NCI-H82 treated with DMSO at 0.1 percent for 48 hours (cell line): ENCODE measurements around the gene C10orf62.
"Not testable (repeated sequence)": the region's sequence is repeated elsewhere in the genome, so short reads cannot be mapped to it uniquely, and the experiment has no call there.

Source experiments
- DNase-seq: peaks from one replicate; lab custom pipeline; 2025; ENCODE audit not compliant: unreplicated experiment; lab: John Stamatoyannopoulos, UW

Gene C10orf62

DNA sequence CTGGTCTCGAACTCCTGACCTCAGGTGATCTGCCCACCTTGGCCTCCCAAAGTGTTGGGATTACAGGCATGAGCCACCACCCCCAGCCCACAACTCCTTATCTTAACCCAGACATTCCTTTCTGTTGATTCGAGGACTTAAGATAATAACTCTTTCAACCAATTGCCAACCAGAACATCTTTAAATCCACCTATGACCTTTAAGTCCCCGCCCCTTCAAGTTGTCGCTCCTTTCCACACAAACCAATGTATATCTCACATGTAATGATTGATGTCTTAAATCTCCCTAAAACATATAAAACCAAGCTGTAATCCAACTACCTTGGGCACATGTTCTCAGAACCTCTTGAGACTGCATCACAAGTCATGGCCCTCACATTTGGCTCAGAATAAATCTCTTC, 24.7 kb upstream of the C10orf62 start:
- DNase-seq, result no peak

DNA sequence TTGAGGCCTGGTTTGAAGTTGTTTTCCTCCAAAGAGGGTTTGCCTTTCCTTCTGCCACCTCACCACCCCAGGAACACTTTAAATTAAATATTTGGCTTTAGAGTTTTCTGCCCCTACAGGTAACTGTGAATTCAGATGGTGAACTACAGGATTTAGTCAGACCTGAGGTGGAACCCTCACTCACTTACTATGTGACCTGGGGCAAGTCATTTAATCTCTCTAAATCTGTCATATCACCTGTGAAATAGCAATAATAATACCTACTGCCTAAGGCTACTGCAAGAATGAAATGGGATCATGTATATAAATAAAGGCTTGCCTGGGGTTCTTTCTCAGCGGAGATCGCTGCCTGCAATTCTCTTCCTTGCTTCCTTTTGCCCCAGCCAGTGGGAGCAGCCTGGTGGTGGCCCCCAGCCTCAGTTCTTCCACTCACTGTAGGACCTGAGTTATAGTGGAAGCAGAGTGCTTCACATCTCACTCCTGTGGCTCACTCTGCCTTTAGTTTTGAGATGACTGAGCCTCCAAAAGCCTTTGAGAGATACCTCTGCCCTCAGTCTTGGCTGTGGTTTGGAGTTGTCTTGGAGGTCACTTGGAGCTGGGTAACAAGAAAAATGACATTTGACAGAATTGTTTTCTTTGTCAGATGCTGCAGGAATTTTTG, 23.1 kb upstream of the C10orf62 start:
- DNase-seq, result no peak

DNA sequence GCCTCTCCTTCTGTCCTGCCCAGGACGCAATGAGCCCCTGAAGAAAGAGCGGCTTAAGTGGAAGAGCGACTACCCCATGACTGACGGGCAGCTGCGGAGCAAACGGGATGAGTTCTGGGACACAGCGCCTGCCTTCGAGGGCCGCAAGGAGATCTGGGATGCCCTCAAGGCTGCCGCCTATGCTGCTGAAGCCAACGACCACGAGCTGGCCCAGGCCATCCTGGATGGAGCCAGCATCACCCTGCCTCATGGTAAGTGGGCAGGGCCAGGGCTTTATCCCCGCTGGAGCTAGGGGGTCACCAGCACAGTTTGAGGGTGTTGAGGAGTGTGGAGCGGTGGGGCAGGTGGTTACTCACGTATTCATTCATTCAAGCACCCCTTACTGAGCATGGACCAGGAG, 21.6 kb upstream of the C10orf62 start:
- no peak for DNase-seq

DNA sequence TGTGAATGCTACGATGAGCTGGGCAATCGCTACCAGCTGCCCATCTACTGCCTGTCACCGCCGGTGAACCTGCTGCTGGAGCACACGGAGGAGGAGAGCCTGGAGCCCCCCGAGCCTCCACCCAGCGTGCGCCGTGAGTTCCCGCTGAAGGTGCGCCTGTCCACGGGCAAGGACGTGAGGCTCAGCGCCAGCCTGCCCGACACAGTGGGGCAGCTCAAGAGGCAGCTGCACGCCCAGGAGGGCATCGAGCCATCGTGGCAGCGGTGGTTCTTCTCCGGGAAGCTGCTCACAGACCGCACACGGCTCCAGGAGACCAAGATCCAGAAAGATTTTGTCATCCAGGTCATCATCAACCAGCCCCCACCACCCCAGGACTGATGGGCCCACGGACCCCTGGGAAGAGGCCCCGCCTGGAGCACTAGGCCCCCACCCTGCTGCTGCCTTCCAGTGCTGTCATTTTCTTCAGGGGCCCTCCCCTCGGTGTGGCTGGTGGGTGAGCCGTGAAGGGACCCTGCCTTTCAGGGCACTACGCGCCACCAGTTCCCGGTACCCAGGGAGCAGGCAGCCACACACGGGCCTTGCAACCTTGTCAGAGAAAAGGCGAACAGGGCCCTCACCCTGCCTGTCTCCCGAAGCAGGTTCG, 19.3 kb upstream of the C10orf62 start:
- no peak for DNase-seq

DNA sequence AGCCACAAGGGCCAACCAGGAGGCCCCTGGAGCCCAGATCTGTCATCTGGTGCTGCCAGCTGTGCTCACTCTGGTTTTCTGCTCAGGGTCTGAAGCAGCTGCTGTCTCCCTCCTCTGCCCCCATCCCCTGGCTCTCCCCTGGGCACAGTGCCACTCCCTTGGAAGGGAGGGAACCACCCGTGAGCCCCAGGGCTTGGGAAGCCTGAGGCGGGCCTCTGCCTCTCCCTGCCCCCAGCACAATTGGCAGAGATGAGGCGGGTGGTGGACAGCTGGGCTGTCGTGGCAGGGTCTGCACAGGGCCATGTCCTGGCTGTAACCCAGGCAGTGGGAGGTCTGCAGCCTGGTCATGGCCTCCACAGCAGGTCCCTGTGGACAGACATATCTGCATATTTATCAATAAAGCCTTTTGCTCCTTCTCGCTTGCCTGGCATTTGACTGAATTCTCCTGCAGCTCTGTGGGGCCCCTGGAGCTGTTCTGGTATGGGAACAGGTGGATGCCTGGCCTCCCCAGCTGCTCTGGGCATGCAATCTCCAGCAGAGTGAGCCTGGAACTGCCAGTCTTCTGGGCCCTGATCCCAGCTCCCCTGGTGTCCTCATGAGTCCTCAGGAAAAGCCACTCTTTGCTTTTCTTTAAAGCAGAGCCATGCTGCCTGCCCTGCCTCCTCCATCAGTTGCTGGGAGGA, 18.6 kb upstream of the C10orf62 start:
- no peak for DNase-seq

DNA sequence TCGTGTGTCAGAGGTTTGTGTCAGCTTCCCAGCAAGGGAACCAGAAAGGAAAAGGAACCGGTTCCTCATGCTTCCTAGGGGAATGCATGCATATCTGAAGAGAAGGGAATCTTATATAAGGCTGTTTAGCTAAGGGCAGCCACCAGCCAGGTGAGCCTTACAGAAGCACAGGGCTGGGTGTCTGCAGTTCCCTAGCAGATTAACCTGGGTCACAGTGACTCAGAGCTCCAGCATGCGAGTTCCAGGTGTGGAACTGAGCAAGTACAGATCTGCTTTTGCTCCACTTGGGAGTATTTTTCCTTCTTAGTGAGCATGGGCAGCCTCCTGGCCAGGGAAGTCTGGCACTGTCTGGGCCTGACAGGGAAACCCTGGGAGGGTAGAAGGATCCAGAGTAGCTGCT, 17.9 kb upstream of the C10orf62 start:
- DNase-seq, result no peak

DNA sequence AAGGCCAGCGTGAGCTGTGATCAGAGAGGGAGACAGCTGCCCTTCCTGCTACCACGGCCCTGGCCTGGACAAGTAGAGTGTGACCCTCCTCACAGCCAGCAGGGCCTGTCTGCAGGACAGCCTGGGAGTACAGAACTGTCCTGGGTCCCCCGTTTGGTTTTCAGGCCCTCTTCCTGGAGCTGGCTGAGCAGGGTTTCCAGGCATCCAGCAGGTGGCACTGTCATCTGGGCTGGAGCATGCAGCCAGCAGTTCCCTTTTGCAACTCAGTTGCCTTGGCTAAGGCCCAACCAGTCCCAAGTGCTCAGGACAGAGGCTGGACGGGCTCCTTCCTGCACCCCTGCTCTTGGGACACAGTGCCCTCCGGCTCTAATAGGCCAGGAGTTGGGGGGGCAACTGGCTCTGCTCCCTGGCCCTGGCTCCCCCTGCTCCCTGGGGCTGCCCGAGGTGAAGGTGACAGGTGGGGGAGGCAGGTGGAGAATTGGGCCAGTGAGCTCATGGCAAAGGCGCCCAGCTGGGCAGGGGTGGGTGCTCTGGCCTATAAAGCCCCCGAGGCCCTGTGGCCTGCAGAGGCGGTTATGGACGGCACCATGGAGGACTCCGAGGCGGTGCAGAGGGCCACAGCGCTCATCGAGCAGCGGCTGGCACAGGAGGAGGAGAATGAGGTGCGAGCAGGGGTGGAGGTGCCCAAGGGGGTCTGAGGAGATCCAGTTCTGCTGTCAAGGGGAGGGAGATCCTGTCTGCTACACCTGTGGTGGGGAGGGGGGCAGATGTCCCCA, 17.1 kb upstream of the C10orf62 start, which contains the start of gene ANKRD2:
Gene ANKRD2 (plus strand): TSS at position 566 of the 776 bp plus-strand sequence. CDS start 10 bp downstream, at position 576.
- DNase-seq, result no peak

DNA sequence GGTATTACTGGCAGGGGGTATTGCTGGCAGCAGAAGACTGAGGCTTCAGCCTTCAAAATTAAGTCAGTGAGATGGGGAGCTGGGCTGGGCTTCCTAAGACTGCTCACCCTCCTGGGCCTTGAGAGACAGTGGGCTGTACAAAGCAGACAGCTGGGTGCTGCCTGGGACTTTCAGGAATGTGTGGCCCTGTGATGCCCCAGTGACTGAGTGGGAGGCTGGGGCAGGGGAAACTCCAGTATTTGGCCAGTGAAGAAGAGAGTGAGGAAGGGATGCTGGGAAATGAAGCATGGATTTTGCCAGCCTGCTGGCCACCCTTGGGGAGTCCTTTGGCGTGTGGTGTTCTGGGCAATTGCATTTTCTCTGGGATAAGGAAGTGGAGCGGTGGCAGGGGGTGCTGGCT, 16.5 kb upstream of the C10orf62 start:
- no peak for DNase-seq

DNA sequence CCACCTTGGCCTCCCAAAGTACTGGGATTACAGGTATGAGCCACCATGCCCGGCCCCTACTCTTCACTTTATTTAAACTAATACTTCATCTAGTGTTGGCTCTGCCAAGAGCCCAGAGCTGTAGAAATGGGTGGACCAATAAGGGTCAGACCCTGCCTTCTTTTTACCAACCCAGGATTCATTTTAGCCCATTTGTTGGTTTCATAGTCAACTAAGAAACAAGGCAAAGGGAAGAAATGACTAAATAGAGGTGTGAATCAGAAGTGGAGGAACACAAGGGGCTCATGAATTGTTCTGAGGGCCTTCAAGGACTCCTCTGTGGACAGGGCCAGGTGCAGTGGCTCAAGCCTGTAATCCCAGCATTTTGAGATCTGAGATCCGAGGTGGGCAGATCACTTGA, 15.8 kb upstream of the C10orf62 start:
- no peak for DNase-seq

DNA sequence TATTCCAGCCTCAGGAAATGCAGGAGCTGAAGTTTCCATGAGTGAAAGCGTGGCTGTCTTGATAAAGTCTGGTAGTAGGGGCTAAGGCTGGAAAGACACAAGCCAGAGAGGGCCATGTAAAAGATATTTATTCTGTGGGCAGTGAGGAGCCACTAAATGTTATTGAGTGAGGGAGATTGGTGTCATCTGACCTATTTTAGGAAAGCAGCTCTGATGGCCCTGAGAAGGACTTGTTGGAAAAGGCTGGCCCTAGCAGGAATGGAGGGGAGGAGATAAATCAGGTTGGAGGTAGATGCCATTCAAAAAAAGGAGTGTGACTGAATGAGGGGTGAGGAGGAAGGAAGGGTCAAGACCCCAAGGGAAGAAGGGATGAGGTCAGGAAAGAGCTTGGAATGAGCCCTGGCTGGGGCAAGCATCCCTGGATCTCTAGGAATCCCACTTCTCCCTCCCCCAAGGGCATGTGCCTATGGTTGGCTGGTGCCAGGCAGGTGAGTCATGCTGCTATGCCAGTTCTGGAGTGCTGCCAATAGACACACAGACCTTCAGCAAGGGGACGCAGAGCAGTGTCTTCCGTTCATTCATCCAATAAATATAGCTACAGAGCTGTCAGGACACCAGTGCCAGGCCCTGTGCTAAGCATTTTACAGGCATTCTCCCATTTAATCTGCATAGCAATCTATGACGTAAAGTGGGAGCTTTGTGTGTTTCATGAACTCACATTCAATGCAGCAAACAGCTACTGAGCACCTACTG, 15.0 kb upstream of the C10orf62 start:
- DNase-seq, result no peak

DNA sequence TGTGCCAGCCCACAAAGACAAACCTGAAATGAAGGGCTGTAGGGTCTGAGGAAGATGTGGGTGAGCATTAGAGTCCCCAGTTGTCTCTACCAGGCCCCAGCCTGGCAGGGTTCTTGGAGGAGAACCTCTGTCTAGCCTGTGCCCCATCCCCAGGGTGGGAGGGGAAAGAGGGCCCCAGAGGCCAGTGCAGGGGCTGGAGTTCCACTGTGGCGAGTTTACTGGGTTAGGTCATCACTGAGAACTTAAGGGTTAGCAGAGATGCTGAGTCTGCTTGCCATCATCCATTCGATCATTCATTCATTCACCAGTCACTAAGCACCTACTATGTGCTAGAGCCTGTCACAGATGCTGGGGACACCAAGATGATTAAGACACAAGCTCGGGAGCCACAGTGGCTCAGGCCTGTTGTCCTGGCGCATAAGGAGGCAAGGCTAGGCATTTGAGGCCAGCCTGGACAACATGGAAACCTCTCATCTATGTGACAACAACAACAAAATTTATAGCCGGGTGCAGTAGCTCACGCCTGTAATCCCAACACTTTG, 14.3 kb upstream of the C10orf62 start:
- no peak for DNase-seq

DNA sequence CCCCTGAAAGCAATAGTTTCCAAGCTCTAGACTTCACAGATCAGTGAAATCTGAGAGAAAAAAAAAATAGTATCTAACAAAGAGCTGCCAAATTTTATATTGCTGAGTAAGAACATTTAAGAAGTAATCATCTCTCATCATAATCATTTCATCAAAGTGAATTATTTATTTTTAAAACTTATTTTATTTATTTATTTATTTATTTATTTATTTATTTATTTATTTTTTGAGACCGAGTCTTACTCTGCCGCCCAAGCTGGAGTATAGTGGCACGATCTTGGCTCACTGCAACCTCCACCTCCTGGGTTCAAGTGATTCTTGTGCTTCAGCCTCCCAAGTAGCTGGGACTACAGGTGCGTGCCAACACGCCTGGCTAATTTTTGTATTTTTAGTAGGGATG, 13.0 kb upstream of the C10orf62 start:
- not testable (repeated sequence) for DNase-seq

DNA sequence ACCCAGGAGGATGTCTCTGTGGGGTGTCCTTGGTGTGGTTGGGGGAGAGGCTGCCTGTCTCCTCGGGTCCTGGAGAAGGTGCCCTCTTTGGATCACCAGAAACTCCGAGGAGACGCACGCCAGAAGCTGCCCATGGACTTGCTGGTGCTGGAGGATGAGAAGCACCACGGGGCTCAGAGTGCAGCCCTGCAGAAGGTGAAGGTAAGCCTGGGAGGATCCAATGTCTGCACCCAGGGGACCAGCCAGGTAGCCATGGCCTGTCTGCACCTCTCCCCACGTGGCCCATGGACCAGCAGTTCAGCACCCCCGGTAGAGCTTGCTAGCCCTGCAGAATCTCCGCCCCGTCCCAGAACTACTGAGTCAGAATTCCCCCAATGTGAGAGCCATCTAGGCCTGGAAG, 11.8 kb upstream of the C10orf62 start:
- DNase-seq, result no peak

DNA sequence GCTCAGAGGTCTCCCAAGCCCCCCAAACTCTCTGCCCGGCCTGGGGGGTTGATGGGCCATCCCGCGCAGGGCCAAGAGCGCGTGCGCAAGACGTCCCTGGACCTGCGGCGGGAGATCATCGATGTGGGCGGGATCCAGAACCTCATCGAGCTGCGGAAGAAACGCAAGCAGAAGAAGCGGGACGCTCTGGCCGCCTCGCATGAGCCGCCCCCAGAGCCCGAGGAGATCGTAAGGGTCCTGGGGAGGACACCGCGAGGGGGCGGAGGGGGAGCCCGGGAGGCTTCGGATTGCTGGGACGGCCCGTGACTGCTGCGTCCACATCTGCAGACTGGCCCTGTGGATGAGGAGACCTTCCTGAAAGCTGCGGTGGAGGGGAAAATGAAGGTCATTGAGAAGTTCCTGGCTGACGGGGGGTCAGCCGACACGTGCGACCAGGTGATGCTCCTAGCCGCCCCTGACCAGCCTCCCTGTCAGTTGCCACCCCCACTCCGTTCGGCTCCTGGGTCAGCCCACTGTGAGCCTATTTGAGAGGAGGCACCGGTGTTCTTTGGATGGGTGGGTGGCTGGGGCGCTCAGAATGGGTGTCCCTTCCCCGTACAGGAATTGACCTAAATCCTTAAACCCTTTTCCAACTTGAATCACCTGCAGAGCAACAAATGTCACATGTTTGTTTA, 11.2 kb upstream of the C10orf62 start:
- no peak for DNase-seq

DNA sequence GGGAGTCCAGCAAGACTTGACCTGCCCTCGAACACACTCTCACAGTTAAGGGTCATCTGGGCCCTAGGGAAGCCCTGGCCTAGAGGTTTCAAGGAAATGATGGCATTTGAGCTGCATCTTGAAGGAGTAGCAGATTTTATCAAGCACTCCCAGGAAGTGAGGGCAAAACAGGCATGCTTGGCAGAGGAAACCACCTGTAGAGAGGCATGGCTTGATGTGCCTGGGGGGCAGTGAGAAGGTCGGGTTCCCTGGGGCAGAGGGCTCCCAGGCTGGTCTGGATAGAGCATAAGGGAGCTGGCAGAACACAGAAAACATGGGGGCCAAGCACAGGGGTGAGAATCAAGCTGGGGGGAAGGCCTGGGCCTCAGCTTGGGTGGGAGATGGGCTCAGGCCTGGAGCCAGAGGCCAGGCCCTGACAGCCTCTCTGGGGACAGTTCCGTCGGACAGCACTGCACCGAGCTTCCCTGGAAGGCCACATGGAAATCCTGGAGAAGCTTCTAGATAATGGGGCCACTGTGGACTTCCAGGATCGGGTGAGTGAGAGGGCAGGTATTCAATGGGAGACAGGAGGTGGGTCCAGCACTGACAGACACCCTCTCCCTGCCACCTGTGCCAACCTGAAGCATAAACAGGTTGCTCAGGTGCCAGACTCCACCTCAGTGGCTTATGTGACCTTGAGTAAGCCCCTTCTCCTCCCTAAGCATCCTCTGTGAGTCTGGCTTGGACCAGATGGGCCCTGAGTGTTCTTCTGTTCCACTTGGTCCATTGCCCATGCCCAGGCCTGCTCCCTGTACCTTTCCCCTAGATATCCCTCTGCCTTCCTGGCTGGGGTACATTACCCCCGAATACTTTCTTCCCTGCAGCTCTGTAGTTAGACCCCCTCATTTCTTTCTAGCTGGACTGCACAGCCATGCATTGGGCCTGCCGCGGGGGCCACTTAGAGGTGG, 8.8 kb upstream of the C10orf62 start:
- no peak for DNase-seq

DNA sequence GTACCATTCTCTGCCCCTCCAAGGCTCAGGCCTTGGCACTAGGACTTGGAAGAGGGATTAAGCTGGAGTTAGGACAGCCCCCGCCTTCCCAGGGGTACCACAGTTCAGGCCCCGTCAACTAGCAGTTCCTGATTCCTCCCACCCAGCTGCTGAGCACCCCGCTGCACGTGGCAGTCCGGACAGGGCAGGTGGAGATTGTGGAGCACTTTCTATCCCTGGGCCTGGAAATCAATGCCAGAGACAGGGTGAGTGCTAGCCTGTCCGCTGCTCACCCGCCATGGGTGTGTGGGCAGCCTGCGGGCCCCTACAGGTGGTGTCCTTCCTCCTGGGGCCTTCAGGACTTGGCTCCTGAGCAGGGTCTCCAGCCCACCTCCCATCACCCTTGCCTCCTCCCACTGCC, 7.4 kb upstream of the C10orf62 start:
- no peak for DNase-seq

DNA sequence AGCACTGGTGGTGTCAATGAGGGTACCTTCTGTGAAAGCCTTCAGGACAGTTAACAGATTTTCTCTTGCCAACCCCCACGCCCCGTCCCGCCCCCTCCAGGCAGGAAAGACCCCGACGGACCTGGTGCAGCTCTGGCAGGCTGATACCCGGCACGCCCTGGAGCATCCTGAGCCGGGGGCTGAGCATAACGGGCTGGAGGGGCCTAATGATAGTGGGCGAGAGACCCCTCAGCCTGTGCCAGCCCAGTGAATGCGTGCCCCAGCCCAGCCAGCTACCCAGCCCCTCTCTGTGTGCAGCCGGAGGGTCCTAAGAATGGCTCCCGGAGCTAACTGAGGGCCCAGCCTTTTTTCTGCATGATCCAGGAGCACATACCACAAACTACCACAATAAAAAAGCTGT, 6.0 kb upstream of the C10orf62 start:
- no peak for DNase-seq

DNA sequence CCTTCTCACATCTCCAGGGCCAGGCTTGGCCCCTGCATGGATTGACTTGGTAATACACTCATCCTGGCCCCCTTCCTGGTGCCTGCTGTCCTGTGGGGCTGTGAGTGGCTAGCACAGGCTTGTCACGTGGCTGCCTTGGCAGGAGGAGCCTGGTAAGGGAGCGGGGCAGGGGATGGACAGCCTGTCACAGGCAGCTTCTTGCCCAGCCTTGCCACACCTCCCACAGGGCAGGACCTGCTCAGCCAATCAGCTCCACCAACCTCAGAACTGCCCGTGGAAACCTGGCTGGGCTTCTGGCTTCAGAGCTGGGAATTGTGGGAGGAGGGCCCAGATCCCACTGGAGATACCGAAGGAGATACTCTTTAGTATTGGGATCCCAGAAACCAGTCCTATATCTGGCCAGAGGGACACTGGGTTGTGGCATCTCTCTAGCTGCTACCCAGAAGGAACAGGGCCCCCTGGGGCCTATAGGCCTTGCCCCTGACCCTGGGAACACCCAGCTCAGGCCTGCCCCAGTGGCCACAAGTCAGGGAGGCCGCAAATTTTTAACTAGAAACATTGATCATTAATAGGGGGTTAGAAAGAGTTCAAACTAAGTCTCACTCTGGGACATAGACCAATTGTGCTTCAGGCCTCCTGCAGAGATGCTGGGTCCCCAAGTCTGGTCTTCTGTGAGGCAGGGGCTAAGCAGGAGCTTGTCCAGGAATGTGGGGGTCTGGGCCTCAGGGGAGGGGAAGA, 5.3 kb upstream of the C10orf62 start, which contains the start of gene HOGA1:
Gene HOGA1 (plus strand): TSS at position 330 of the 738 bp plus-strand sequence. CDS start 315 bp downstream, at position 645.
- peak; percentile 8 for DNase-seq
